PC-9 (cell line): ENCODE results near the gene CAPN10. TPM values are rescaled to one million over a fixed set of nuclear protein-coding genes. Genes with fewer than 3 reads are reported as not detected.

Experiments used
- BruUV-seq: library from RNA; stranded (reverse); fragments of 400-500 nt; replicated peaks from 2 replicates; lab custom pipeline; 2021; lab: Mats Ljungman, UMichigan
- CTCF ChIA-PET: fragments of 300-600 bp; sonication (Branson Sonifier 250); formaldehyde crosslinking; loops from one replicate; lab custom pipeline; 2022; ENCODE audit warnings: antibody characterized with exemption; lab: Charles Lee
- POLR2A ChIA-PET: fragments of 300-600 bp; sonication (Branson Sonifier 250); formaldehyde crosslinking; loops from one replicate; lab custom pipeline; 2022; ENCODE audit warnings: antibody characterized with exemption; ENCODE audit not compliant: unreplicated experiment; lab: Charles Lee
- DNase-seq, 2 experiments: peaks; one replicate each; pipeline versions ENCODE4 v3.0.0 to v3.0.0-alpha.2; 2015 to 2022; ENCODE audit warnings: mixed read lengths in 1 of 2
- H2AFZ ChIP-seq: fragments of 200-600 bp; sonication (generic); 2 replicates; pipeline ENCODE4 v1.8.1; 2017; ENCODE audit warnings: antibody characterized with exemption
- H3F3A ChIP-seq: fragments of 200-600 bp; sonication (generic); 2 replicates; pipeline ENCODE4 v1.8.1; 2017; ENCODE audit warnings: antibody characterized with exemption, mild to moderate bottlenecking, low read depth; ENCODE audit not compliant: insufficient read depth
- H3K27ac ChIP-seq: fragments of 200-600 bp; sonication (generic); 2 replicates; pipeline ENCODE4 v1.6.1; 2016; ENCODE audit warnings: mixed run types
- H3K27me3 ChIP-seq: fragments of 200-600 bp; sonication (generic); 2 replicates; pipeline ENCODE4 v1.6.1; 2016; ENCODE audit warnings: low read depth, mixed run types; ENCODE audit not compliant: insufficient read depth
- H3K36me3 ChIP-seq: fragments of 200-600 bp; sonication (generic); 2 replicates; pipeline ENCODE4 v1.6.1; 2016; ENCODE audit warnings: low read depth, mixed run types
- H3K4me1 ChIP-seq: fragments of 200-600 bp; sonication (generic); replicated peaks from 2 replicates; pipeline ENCODE4 v1.6.1; 2016; ENCODE audit warnings: mixed run types; ENCODE audit not compliant: insufficient read depth
- H3K4me2 ChIP-seq: fragments of 200-600 bp; sonication (generic); 2 replicates; pipeline ENCODE4 v1.6.1; 2017; ENCODE audit warnings: mixed run types
- H3K4me3 ChIP-seq: fragments of 200-600 bp; sonication (generic); 2 replicates; pipeline ENCODE4 v1.6.1; 2016; ENCODE audit warnings: mixed run types
- H3K79me2 ChIP-seq: fragments of 200-600 bp; sonication (generic); 2 replicates; pipeline ENCODE4 v1.6.1; 2017; ENCODE audit warnings: low read depth, mixed run types
- H3K9me2 ChIP-seq: fragments of 200-600 bp; sonication (generic); 2 replicates; pipeline ENCODE4 v1.8.1; 2017; ENCODE audit warnings: mild to moderate bottlenecking; ENCODE audit not compliant: insufficient read depth
- H3K9me3 ChIP-seq: fragments of 200-600 bp; sonication (generic); 2 replicates; pipeline ENCODE4 v1.8.1; 2016; ENCODE audit warnings: low read depth; ENCODE audit not compliant: insufficient read depth
- H4K20me1 ChIP-seq: fragments of 200-600 bp; sonication (generic); 2 replicates; pipeline ENCODE4 v1.8.1; 2017; ENCODE audit not compliant: insufficient read depth
- EZH2 ChIP-seq: fragments of 200-600 bp; sonication (generic); IDR thresholded peaks from 2 replicates; pipeline ENCODE4 v1.8.0; 2017; ENCODE audit warnings: antibody characterized with exemption, low read depth
- intact Hi-C: fragments of 100-400 bp; cut with micrococcal nuclease; formaldehyde crosslinking; loops from one replicate; pipeline ENCODE4 v1.10.0; 2022; ENCODE audit not compliant: unreplicated experiment
- total RNA-seq: library from RNA; stranded (reverse); gene quantifications from 2 replicates; pipeline ENCODE4 v1.2.3, GENCODE V29; 2021
- TF ChIP-seq, protein P1 (sequence below): fragments of 200-600 bp; sonication (generic); conservative IDR thresholded peaks from 2 replicates; pipeline ENCODE4 v1.6.1; 2017; ENCODE audit warnings: mixed run types, antibody characterized with exemption, mild to moderate bottlenecking, moderate library complexity

The CAPN10 gene
- total RNA-seq, 1 experiment from 2014 or later = 49.8 TPM

DNA sequence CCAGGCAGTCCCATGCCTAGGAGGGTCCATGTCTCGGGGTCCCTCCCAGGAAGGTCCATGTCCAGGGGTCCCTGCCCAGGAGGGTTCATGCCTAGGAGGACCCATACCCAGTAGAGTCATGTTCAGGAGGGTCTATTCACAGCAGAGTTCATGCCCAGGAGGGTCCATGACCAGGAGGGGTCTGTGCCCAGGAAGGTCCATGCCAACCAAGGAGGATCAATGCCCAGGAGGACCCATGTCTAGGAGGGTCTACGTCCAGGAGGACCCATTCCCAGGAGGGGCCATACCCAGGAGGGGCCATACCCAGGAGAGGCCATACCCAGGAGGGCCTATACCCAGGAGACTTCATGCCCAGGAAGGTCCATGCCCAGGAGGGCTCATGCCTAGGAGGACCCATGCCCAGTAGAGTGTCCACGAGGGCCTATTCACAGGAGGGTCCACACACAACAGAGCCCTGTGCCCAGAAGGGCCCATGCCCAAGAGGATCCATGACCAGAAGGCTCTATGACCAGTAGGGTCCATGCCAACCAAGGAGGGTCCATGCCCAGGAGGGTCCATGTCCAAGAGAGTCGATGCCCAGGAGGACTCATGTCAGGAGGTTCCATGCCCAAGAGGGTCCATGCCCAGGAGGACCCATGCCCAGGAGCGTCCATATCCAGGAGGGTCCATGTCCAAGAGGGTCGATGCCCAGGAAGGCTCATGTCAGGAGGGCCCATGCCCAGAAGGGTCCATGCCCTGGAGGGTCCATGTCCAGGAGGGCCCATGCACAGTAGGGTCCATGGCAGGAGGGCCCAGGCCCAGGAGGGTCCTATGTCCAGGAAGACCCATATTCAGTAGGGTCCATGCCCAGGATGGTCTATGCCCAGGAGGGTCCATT lies 48.8 kb downstream of the CAPN10 start:
- Histone ChIP-seq H3K4me2 (no peak overlapping the region), H3K27ac (no peak overlapping the region), H3K9me3 (peaks cover 9% of the 10 kb centered on the region; the same call in 1 of the 2 replicates), H3K36me3 (no peaks in the 10 kb centered on the region), H3K27me3 (peaks cover 47% of the 10 kb centered on the region), H4K20me1 (no peaks in the 10 kb centered on the region), H3K4me3 (no peak overlapping the region), H3F3A (no peaks in the 10 kb centered on the region), H3K79me2 (no peaks in the 10 kb centered on the region), H2AFZ (no peak overlapping the region), H3K9me2 (no peaks in the 10 kb centered on the region), H3K4me1 (no peaks in the 10 kb centered on the region)
- intact Hi-C loops = no loop called here
- no peak for DNase-seq
- BruUV-seq = no TSS peak
- ChIA-PET POLR2A (no interaction called here), CTCF (no interaction called here)
- no peak for TF ChIP-seq EZH2
- TF ChIP-seq, protein P1, sequence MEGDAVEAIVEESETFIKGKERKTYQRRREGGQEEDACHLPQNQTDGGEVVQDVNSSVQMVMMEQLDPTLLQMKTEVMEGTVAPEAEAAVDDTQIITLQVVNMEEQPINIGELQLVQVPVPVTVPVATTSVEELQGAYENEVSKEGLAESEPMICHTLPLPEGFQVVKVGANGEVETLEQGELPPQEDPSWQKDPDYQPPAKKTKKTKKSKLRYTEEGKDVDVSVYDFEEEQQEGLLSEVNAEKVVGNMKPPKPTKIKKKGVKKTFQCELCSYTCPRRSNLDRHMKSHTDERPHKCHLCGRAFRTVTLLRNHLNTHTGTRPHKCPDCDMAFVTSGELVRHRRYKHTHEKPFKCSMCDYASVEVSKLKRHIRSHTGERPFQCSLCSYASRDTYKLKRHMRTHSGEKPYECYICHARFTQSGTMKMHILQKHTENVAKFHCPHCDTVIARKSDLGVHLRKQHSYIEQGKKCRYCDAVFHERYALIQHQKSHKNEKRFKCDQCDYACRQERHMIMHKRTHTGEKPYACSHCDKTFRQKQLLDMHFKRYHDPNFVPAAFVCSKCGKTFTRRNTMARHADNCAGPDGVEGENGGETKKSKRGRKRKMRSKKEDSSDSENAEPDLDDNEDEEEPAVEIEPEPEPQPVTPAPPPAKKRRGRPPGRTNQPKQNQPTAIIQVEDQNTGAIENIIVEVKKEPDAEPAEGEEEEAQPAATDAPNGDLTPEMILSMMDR = no peak

- CTCF ChIA-PET = no interaction called here
Measured at GRCh38 chr2:240635998-240636547, 49.5 kb downstream of the CAPN10 start.

GRCh38 chr2:240636563-240637115 lies 50.1 kb downstream of the CAPN10 start:
- Histone ChIP-seq H3K27ac (no peak overlapping the region), H3K27me3 (peaks cover 38% of the 10 kb centered on the region), H3K9me3 (peaks cover 9% of the 10 kb centered on the region; the same call in 1 of the 2 replicates), H3K4me2 (no peak overlapping the region), H3K79me2 (no peaks in the 10 kb centered on the region), H3F3A (no peaks in the 10 kb centered on the region), H2AFZ (no peak overlapping the region), H3K4me1 (no peaks in the 10 kb centered on the region), H3K9me2 (no peaks in the 10 kb centered on the region), H3K36me3 (no peaks in the 10 kb centered on the region), H3K4me3 (no peak overlapping the region), H4K20me1 (no peaks in the 10 kb centered on the region)
- intact Hi-C loops = no loop called here
- no TSS peak for BruUV-seq
- ChIA-PET POLR2A (no interaction called here), CTCF (no interaction called here)
- DNase-seq = no peak
- no peak for TF ChIP-seq EZH2
- TF ChIP-seq, protein P1 = no peak

More at GRCh38 chr2:240635998-240636547, 49.5 kb downstream of the CAPN10 start:
- no peak for DNase-seq
- Histone ChIP-seq H3K9me3 (peaks cover 9% of the 10 kb centered on the region; the same call in 1 of the 2 replicates), H3K4me1 (no peaks in the 10 kb centered on the region), H4K20me1 (no peaks in the 10 kb centered on the region), H3K4me3 (no peak overlapping the region), H3K9me2 (no peaks in the 10 kb centered on the region), H3K4me2 (no peak overlapping the region), H3K79me2 (no peaks in the 10 kb centered on the region), H3K27me3 (peaks cover 40% of the 10 kb centered on the region), H3F3A (no peaks in the 10 kb centered on the region), H3K27ac (no peak overlapping the region), H3K36me3 (no peaks in the 10 kb centered on the region), H2AFZ (no peak overlapping the region)
- intact Hi-C loops = no loop called here
- POLR2A ChIA-PET = no interaction called here
- BruUV-seq = no TSS peak
- TF ChIP-seq EZH2 = no peak
- TF ChIP-seq, protein P1 = no peak
